Esophagus muscularis mucosa (tissue), 4 donors: ENCODE measurements around the gene NR2F1. TPM values are rescaled to one million over a fixed set of nuclear protein-coding genes. Genes with fewer than 3 reads are reported as not detected.

Source experiments
- DNase-seq: peaks from one replicate; pipeline ENCODE4 v3.0.0-alpha.2; 2017; ENCODE audit errors: extremely low spot score
- H3K27ac ChIP-seq, 4 donors: fragments of 200-600 bp; sonication (generic); replicated peaks in 1 of 4; 1 replicate in 3 of 4; 2 replicates in 1 of 4; pipeline ENCODE4 v1.5.1; 2016 to 2019; ENCODE audit warnings: mild to moderate bottlenecking in 1 of 4
- H3K27me3 ChIP-seq, 4 donors: fragments of 200-600 bp; sonication (generic); one replicate each; pipeline versions ENCODE4 v1.5.1 to v1.6.0; 2016 to 2019
- H3K36me3 ChIP-seq, 4 donors: fragments of 200-600 bp; sonication (generic); one replicate each; pipeline ENCODE4 v1.5.1; 2016 to 2019
- H3K4me1 ChIP-seq, 4 donors: fragments of 200-600 bp; sonication (generic); one replicate each; pipeline ENCODE4 v1.5.1; 2016 to 2019
- H3K4me3 ChIP-seq, 4 donors: fragments of 200-600 bp; sonication (generic); 1 replicate in 2 of 4; 2 replicates in 2 of 4; pipeline ENCODE4 v1.5.1; 2016 to 2019; ENCODE audit warnings: mild to moderate bottlenecking in 4 of 4, moderate library complexity in 1 of 4
- H3K9me3 ChIP-seq, 4 donors: fragments of 200-600 bp; sonication (generic); 1 replicate in 3 of 4; 2 replicates in 1 of 4; pipeline ENCODE4 v1.5.1; 2016 to 2019
- CTCF ChIP-seq, 3 experiments: fragments of 200-600 bp in 2 of 3; fragments of 450-650 bp in 1 of 3; sonication (generic) in 2 of 3; IDR thresholded peaks; one replicate each; pipeline ENCODE4 v1.5.1; 2017 to 2019; ENCODE audit warnings: antibody characterized with exemption in 3 of 3, mild to moderate bottlenecking in 2 of 3, moderate library complexity in 1 of 3
- EP300 ChIP-seq: sonication (generic); formaldehyde crosslinking; IDR thresholded peaks from one replicate; pipeline ENCODE4 v1.6.1; 2017; ENCODE audit warnings: antibody characterized with exemption
- POLR2A ChIP-seq: fragments of 450-650 bp; IDR thresholded peaks from one replicate; pipeline ENCODE4 v1.6.1; 2017; ENCODE audit warnings: antibody characterized with exemption, moderate library complexity, mild to moderate bottlenecking, low read depth
- POLR2AphosphoS5 ChIP-seq, 2 donors: sonication (generic); formaldehyde crosslinking; IDR thresholded peaks; one replicate each; pipeline ENCODE4 v1.6.1; 2017; ENCODE audit warnings: antibody characterized with exemption in 2 of 2
- WGBS: methylation state at CpG from one replicate; pipeline ENCODE4 v1.1.5; 2018; 5-methylcytosine and 5-hydroxymethylcytosine counted together
- intact Hi-C: fragments of 100-400 bp; cut with DNase I; formaldehyde crosslinking; loops from one replicate; pipeline ENCODE4 v1.15.1; 2023
- total RNA-seq, 4 donors: library from RNA; depleted of rRNA; stranded (reverse); fragments of >200 nt; gene quantifications; one replicate each; pipeline versions ENCODE4 v1.1.0 to v1.2.1, GENCODE V29; 2016

The NR2F1 gene
- total RNA-seq, 4 donors from 2014 or later = 17.4 to 43.8 (median 40.6) TPM

GRCh38 chr5:93595420-93596147 is 12.6 kb downstream of the NR2F1 start:
- 64% methylated on average over 26 of the region's 29 CpGs for WGBS
- intact Hi-C loops = no loop called here
- DNase-seq = peak; percentile 84

GRCh38 chr5:93596310-93596675 is 13.3 kb downstream of the NR2F1 start:
- Histone ChIP-seq H3K4me1 (peaks cover 0 to 43% (median 20%) of the 10 kb centered on the region in 4 donors), H3K9me3 (no peaks in the 10 kb centered on the region), H3K27ac (peak overlapping the region in 1 of 4 donors; percentile 89), H3K27me3 (peaks cover 0 to 41% (median 0%) of the 10 kb centered on the region in 4 donors), H3K36me3 (peaks cover 0 to 22% (median 5%) of the 10 kb centered on the region in 4 donors), H3K4me3 (no peak overlapping the region)
- 37% methylated on average over 14 of the region's 14 CpGs for WGBS
- no peak for DNase-seq
- intact Hi-C loops = no loop called here
- TF ChIP-seq POLR2AphosphoS5 (IDR thresholded peaks at IDR 0.05) (no peak), POLR2A (no peak), CTCF (IDR thresholded peaks at IDR 0.05) (no peak), EP300 (no peak)

More at GRCh38 chr5:93595420-93596147, 12.6 kb downstream of the NR2F1 start:
- H3K9me3 ChIP-seq = no peaks in the 10 kb centered on the region
- TF ChIP-seq EP300 (no peak), POLR2A (no peak), POLR2AphosphoS5 (IDR thresholded peaks at IDR 0.05) (no peak), CTCF (IDR thresholded peaks at IDR 0.05) (no peak)
- H3K4me3 ChIP-seq = peak overlapping the region in 2 of 4 donors; percentile 2 to 20
- peaks cover 0 to 48% (median 27%) of the 10 kb centered on the region in 4 donors for H3K4me1 ChIP-seq
- peaks cover 0 to 22% (median 5%) of the 10 kb centered on the region in 4 donors for H3K36me3 ChIP-seq
- peaks cover 0 to 41% (median 0%) of the 10 kb centered on the region in 4 donors for H3K27me3 ChIP-seq
- peak overlapping the region; percentile 1 to 75 (median 68) for H3K27ac ChIP-seq

DNA sequence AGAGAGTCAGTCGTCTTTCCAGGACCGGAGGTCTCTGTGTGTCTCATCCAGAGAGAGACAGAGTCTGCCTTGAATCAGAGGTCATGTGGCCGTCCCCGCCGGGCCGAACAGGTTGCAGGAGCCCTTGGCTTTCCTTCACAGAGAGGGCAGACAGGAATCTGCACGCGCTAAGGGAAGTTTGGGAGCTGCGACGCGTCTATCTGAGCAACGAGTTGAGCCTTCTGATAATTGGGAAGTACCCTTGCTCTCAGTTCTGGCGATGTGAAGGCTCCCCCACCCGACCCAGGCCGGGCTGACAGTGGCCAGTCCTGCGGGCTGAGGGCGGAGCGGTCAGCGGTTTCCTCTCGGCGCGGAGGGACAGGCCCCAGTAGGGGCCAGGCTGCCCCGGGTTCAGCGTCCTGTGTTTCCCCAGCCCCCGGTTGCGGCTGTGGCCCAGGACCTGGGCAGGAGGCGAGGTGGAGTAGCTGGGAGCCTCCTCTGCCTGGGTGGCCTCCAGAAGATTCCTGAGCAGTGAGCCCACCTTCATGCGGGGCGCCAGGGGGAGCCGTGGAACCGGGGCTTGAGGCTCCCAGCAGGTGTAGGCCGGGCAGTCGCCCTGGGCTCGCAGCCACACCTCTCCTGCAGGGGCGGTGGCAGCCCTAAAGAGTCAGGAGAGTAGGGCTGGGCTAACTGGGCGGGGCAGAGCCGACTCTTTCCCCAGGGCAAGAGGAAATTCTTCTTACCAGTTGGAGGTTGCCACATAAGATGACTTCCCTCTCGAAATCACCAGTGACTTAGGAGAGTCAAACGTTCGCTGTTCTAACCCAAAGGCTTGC is 13.9 kb downstream of the NR2F1 start:
- Histone ChIP-seq H3K27ac (peak overlapping the region in 3 of 4 donors; percentile 76 to 89 (median 78)), H3K9me3 (no peaks in the 10 kb centered on the region), H3K4me1 (peaks cover 0 to 37% (median 15%) of the 10 kb centered on the region in 4 donors), H3K36me3 (peaks cover 0 to 22% (median 5%) of the 10 kb centered on the region in 4 donors), H3K4me3 (no peak overlapping the region), H3K27me3 (peaks cover 0 to 41% (median 0%) of the 10 kb centered on the region in 4 donors)
- intact Hi-C loops = no loop called here
- peak; percentile 75 for DNase-seq
- 70% methylated on average over 22 of the region's 40 CpGs for WGBS
- TF ChIP-seq EP300 (no peak), CTCF (IDR thresholded peaks at IDR 0.05) (no peak), POLR2AphosphoS5 (IDR thresholded peaks at IDR 0.05) (no peak), POLR2A (no peak)

GRCh38 chr5:93598091-93599000 is 15.3 kb downstream of the NR2F1 start:
- peak overlapping the region in 2 of 4 donors; percentile 5 to 27 for H3K4me3 ChIP-seq
- H3K9me3 ChIP-seq = no peaks in the 10 kb centered on the region
- peaks cover 0 to 29% (median 14%) of the 10 kb centered on the region in 4 donors for H3K4me1 ChIP-seq
- DNase-seq = peak; percentile 83
- WGBS = 45% methylated on average over 20 of the region's 28 CpGs
- peaks cover 0 to 51% (median 2%) of the 10 kb centered on the region in 4 donors for H3K27me3 ChIP-seq
- H3K27ac ChIP-seq = peak overlapping the region; percentile 40 to 89 (median 77)
- no peak for TF ChIP-seq CTCF (IDR thresholded peaks at IDR 0.05)
- no peak for TF ChIP-seq POLR2A
- no peak for TF ChIP-seq EP300
- no peak for TF ChIP-seq POLR2AphosphoS5 (IDR thresholded peaks at IDR 0.05)
- intact Hi-C loops = no loop called here
- H3K36me3 ChIP-seq = peaks cover 0 to 21% (median 5%) of the 10 kb centered on the region in 4 donors
